ENCODE results near the gene FTO.

GRCh38 chr16:54093281-54093680 is 389.3 kb downstream of the FTO start:
- TF ChIP-seq POLR2AphosphoS5 (IDR thresholded peaks at IDR 0.05; ENCODE audit: borderline replicate concordance, low read depth, low read length) (no peak), EZH2 (IDR thresholded peaks at IDR 0.05) (no peak)

Measured in SK-N-MC (cell line).